ENCODE measurements around the gene PTCD1. TPM values are rescaled to one million over a fixed set of nuclear protein-coding genes. Genes with fewer than 3 reads are reported as not detected.
A peak's percentile ranks its signal among the peaks of the same experiment; 100 is the strongest.

Gene PTCD1
- total RNA-seq, 6 experiments from 2014 or later: 4.5 to 8.6 (median 6.7) TPM

DNA sequence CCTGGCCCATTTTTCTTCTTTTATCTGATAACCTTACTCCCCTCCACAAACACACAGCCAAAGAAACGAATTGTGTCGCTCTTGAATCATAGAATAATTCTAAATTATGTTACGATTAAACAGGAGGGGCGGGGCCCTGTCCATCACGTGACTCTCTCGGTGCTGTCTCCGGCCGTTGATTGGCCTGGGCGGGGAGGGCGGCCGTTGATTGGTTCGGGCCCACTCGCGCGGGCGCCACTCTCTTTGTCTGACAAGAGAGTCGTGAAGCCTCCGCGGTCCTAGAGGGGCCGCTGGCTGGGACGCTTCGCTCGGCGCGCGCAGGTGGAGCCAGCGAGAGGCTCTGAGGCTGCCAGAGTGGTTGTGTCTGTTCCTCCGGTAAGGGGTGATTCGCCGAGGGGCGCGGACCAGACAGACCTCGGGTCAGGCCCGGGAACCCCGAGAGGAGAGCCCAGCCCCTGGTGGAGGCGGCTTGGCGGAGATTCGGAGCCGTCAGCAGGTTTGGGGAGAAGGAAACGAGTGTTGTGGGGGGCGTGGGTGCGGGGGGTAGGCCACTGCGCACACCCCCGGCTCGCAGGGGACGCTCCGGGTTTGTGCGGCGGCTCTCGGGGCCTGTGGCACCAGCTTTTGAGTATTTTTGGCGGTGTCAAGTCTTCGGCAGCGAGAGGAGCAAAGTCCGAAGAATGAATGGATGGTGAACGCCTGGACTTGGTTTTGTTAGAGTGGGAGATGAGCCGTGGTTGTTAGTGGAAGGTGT is 34.1 kb upstream of the PTCD1 start, which contains the start of gene ZNF789:
TSS of gene ZNF789 (plus strand) at position 330 of the 754 bp plus-strand sequence. CDS start 3,567 bp downstream, outside the sequence.
- TF ChIP-seq, protein P1, sequence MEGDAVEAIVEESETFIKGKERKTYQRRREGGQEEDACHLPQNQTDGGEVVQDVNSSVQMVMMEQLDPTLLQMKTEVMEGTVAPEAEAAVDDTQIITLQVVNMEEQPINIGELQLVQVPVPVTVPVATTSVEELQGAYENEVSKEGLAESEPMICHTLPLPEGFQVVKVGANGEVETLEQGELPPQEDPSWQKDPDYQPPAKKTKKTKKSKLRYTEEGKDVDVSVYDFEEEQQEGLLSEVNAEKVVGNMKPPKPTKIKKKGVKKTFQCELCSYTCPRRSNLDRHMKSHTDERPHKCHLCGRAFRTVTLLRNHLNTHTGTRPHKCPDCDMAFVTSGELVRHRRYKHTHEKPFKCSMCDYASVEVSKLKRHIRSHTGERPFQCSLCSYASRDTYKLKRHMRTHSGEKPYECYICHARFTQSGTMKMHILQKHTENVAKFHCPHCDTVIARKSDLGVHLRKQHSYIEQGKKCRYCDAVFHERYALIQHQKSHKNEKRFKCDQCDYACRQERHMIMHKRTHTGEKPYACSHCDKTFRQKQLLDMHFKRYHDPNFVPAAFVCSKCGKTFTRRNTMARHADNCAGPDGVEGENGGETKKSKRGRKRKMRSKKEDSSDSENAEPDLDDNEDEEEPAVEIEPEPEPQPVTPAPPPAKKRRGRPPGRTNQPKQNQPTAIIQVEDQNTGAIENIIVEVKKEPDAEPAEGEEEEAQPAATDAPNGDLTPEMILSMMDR (IDR thresholded peaks at IDR 0.05): peak; percentile 5; the same call in 1 of the 2 replicates
- Mint-ChIP-seq H3K36me3 (ENCODE audit: low read depth) (peaks cover 9% of the 10 kb centered on the region), H3K4me3 (peak within 1 kb of the TSS; percentile 94), H3K9me3 (no peaks in the 10 kb centered on the region), H3K27me3 (ENCODE audit: insufficient read depth) (peaks cover 10% of the 10 kb centered on the region), H3K27ac (peak within 1 kb of the TSS; percentile 89), H3K4me1 (ENCODE audit: low read depth) (peaks cover 22% of the 10 kb centered on the region)
- peak; percentile 96 for DNase-seq

DNA sequence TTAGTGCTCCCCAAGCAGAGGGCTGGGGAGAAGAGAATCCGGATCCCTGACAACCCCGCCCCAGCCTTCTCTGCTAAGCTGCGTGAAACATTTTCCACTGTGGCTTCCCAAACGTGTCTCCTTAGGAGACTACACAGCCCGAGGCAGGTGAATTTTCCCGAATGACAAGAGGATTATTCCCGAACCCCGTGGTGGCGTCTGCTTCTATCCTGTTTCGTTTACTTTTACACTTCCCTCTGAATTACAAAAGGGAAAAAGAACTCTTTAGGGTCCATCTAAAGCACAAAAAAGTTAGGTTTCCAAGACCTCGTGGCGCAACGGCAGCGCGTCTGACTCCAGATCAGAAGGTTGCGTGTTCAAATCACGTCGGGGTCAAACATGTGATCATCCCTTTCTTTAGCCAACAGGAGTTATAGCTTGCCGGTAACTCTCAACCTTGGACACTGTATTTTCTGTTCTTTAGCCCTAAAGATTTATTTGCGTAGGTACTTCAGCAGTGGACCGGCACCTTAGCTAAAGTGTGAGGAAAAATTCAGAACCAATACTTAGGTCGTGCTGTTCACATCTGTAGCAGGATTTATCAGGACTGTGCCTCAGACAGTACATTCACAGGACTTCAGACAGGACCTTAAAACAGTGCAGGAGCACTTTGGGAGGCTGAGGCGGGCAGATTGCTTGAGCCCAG is 30.9 kb upstream of the PTCD1 start:
- Mint-ChIP-seq H3K9me3 (no peaks in the 10 kb centered on the region), H3K36me3 (ENCODE audit: low read depth) (peaks cover 16% of the 10 kb centered on the region), H3K27ac (no peak overlapping the region), H3K4me1 (ENCODE audit: low read depth) (peaks cover 35% of the 10 kb centered on the region), H3K4me3 (peak overlapping the region; percentile 56), H3K27me3 (ENCODE audit: insufficient read depth) (peaks cover 11% of the 10 kb centered on the region)
- DNase-seq: peak; percentile 39
- TF ChIP-seq, protein P1 (IDR thresholded peaks at IDR 0.05): no peak

DNA sequence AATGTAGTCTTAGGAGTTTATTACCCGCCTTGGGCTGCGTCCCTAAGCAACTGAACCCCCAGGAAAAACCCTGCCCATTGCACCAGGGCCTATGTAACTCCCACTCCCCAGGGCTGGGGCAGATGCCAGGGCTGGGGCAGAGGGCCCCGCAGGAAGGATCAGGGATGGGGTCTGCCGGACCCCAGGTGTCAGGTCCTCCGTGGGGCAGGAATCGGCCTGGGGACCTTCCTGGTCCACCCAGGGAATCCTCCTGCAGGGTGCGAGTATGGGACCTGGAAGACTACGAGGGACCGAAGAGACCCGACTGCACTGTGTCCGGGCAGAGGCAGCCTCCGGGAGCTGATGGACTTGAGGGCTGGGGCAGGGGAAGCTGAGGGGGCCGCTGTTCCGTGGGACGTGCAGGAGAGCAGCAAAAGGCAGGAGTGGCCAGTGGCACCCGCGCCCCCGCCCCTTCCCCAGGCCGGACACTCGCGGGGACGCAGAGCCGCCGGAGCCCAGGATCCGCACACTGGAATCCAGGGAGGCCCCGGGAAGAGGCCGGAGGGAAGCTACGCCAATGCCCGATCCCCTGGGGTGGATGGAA is 29.8 kb upstream of the PTCD1 start:
- no peak for DNase-seq
- Mint-ChIP-seq H3K4me1 (ENCODE audit: low read depth) (peaks cover 34% of the 10 kb centered on the region), H3K4me3 (no peak overlapping the region), H3K9me3 (no peaks in the 10 kb centered on the region), H3K36me3 (ENCODE audit: low read depth) (peaks cover 21% of the 10 kb centered on the region), H3K27ac (no peak overlapping the region), H3K27me3 (ENCODE audit: insufficient read depth) (peaks cover 11% of the 10 kb centered on the region)
- TF ChIP-seq, protein P1 (IDR thresholded peaks at IDR 0.05): no peak

DNA sequence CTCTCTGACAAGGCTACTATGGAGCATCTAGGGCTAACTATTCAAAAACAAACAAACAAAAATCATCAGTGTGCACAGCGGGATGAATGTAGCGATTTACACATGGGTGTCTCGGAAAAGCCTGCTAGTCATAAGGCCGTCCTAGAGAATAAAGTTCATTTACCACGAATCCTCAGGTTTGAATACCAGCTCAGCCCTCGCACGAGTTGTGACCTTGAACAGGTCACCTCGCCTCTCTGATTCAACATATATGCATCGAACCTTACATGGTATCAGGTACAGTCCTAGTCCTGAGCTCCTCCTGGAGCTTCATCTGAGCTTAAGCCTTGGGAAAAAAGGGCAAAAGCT is 26.8 kb upstream of the PTCD1 start:
- Mint-ChIP-seq H3K4me1 (ENCODE audit: low read depth) (peaks cover 24% of the 10 kb centered on the region), H3K36me3 (ENCODE audit: low read depth) (peaks cover 18% of the 10 kb centered on the region), H3K27ac (peak overlapping the region; percentile 92), H3K4me3 (peak overlapping the region; percentile 95), H3K9me3 (no peaks in the 10 kb centered on the region), H3K27me3 (ENCODE audit: insufficient read depth) (peaks cover 11% of the 10 kb centered on the region)
- DNase-seq: no peak
- TF ChIP-seq, protein P1 (IDR thresholded peaks at IDR 0.05): no peak

DNA sequence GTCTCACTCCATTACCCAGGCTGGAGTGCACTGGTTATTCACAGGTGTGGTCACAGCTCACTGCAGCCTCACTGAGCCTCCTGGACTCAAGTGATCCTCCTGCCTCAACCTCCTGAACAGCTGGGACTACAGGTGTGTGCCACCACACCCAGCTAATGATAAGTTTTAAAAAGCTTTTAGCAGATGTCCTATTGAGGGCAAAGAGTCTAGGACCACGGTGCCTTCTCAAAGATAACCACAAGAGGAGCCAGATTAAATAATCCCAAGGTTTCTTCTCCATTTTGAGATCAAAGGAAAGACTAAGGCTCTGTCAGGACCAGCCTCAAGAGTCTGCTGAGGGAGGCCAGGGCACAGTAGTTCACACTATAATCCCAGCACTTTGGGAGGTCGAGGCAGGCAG is 22.6 kb upstream of the PTCD1 start:
- no peak for DNase-seq
- H3K4me3 Mint-ChIP-seq: no peak overlapping the region
- peaks cover 16% of the 10 kb centered on the region for H3K4me1 Mint-ChIP-seq (ENCODE audit: low read depth)
- H3K27ac Mint-ChIP-seq: no peak overlapping the region
- TF ChIP-seq, protein P1 (IDR thresholded peaks at IDR 0.05): peak; percentile 44
- H3K36me3 Mint-ChIP-seq (ENCODE audit: low read depth): peaks cover 28% of the 10 kb centered on the region
- no peaks in the 10 kb centered on the region for H3K9me3 Mint-ChIP-seq
- H3K27me3 Mint-ChIP-seq (ENCODE audit: insufficient read depth): peaks cover 2% of the 10 kb centered on the region
